Activated naive CD8-positive, alpha-beta T cell treated with anti-CD3 and anti-CD28 coated beads, Interleukin-2, amount 50 U/mL, for 24 hours (primary cell): ENCODE results near the gene CAB39.
"Not testable (repeated sequence)": the region's sequence is repeated elsewhere in the genome, so short reads cannot be mapped to it uniquely, and the experiment has no call there.

Source experiments
- ATAC-seq: fragments of 150-1000 bp; cut with Tn5 transposase; one replicate; pipeline ENCODE4 v1.10.0; 2021
- DNase-seq: peaks from one replicate; pipeline ENCODE4 v3.0.0; 2021
- H3K27ac Mint-ChIP-seq: one replicate; pipeline ENCODE4 v1.8.0; 2021; ENCODE audit warnings: mild to moderate bottlenecking, mixed read lengths
- H3K27me3 Mint-ChIP-seq: one replicate; pipeline ENCODE4 v1.8.0; 2021; ENCODE audit warnings: mixed read lengths
- H3K36me3 Mint-ChIP-seq: one replicate; pipeline ENCODE4 v1.8.0; 2021; ENCODE audit warnings: low read depth, mixed read lengths
- H3K4me1 Mint-ChIP-seq: one replicate; pipeline ENCODE4 v1.8.0; 2021; ENCODE audit warnings: mixed read lengths
- H3K4me3 Mint-ChIP-seq: one replicate; pipeline ENCODE4 v1.8.0; 2021; ENCODE audit warnings: mild to moderate bottlenecking, moderate library complexity, mixed read lengths
- H3K9me3 Mint-ChIP-seq: one replicate; pipeline ENCODE4 v1.8.0; 2021; ENCODE audit warnings: mixed read lengths

The CAB39 gene

GRCh38 chr2:230714136-230714480, 1.5 kb downstream of the CAB39 start:
- H3K4me3 Mint-ChIP-seq = peak overlapping the region; percentile 95
- ATAC-seq (peak; percentile 67), DNase-seq (peak; percentile 36)
- peaks cover 23% of the 10 kb centered on the region for H3K36me3 Mint-ChIP-seq
- no peaks in the 10 kb centered on the region for H3K27me3 Mint-ChIP-seq
- no peaks in the 10 kb centered on the region for H3K9me3 Mint-ChIP-seq
- peaks cover 56% of the 10 kb centered on the region for H3K4me1 Mint-ChIP-seq
- peak overlapping the region; percentile 90 for H3K27ac Mint-ChIP-seq

- Mint-ChIP-seq H3K4me3 (peak overlapping the region; percentile 95), H3K9me3 (no peaks in the 10 kb centered on the region), H3K4me1 (peaks cover 67% of the 10 kb centered on the region), H3K27me3 (no peaks in the 10 kb centered on the region), H3K27ac (peak overlapping the region; percentile 73), H3K36me3 (peaks cover 27% of the 10 kb centered on the region)
- ATAC-seq (no peak), DNase-seq (no peak)
Observed at GRCh38 chr2:230715201-230715600, 2.6 kb downstream of the CAB39 start.

- Mint-ChIP-seq H3K27me3 (no peaks in the 10 kb centered on the region), H3K9me3 (no peaks in the 10 kb centered on the region), H3K36me3 (peaks cover 36% of the 10 kb centered on the region), H3K27ac (no peak overlapping the region), H3K4me3 (no peak overlapping the region), H3K4me1 (peaks cover 76% of the 10 kb centered on the region)
- ATAC-seq = no peak
- no peak for DNase-seq
Observed at GRCh38 chr2:230716588-230716987, 3.9 kb downstream of the CAB39 start.

GRCh38 chr2:230717600-230717999, 5.0 kb downstream of the CAB39 start:
- H3K4me1 Mint-ChIP-seq = peaks cover 78% of the 10 kb centered on the region
- no peak for DNase-seq
- ATAC-seq = no peak
- peak overlapping the region; percentile 21 for H3K4me3 Mint-ChIP-seq
- H3K9me3 Mint-ChIP-seq = no peaks in the 10 kb centered on the region
- H3K36me3 Mint-ChIP-seq = peaks cover 44% of the 10 kb centered on the region
- no peak overlapping the region for H3K27ac Mint-ChIP-seq
- no peaks in the 10 kb centered on the region for H3K27me3 Mint-ChIP-seq

GRCh38 chr2:230719340-230719739, 6.7 kb downstream of the CAB39 start:
- no peak for DNase-seq
- ATAC-seq = no peak
- H3K27me3 Mint-ChIP-seq = no peaks in the 10 kb centered on the region
- no peak overlapping the region for H3K27ac Mint-ChIP-seq
- no peaks in the 10 kb centered on the region for H3K9me3 Mint-ChIP-seq
- H3K4me1 Mint-ChIP-seq = peaks cover 89% of the 10 kb centered on the region
- H3K36me3 Mint-ChIP-seq = peaks cover 45% of the 10 kb centered on the region
- H3K4me3 Mint-ChIP-seq = no peak overlapping the region

- Mint-ChIP-seq H3K27me3 (no peaks in the 10 kb centered on the region), H3K36me3 (peaks cover 46% of the 10 kb centered on the region), H3K4me3 (peak overlapping the region; percentile 49), H3K27ac (peak overlapping the region; percentile 70), H3K9me3 (no peaks in the 10 kb centered on the region), H3K4me1 (peaks cover 88% of the 10 kb centered on the region)
- ATAC-seq = no peak
- no peak for DNase-seq
Observed at GRCh38 chr2:230721712-230722111, 9.1 kb downstream of the CAB39 start.

GRCh38 chr2:230722207-230722885, 9.7 kb downstream of the CAB39 start:
- H3K4me3 Mint-ChIP-seq = peak overlapping the region; percentile 39
- ATAC-seq = no peak
- no peak for DNase-seq
- H3K4me1 Mint-ChIP-seq = peaks cover 83% of the 10 kb centered on the region
- no peaks in the 10 kb centered on the region for H3K27me3 Mint-ChIP-seq
- H3K27ac Mint-ChIP-seq = peak overlapping the region; percentile 70
- H3K36me3 Mint-ChIP-seq = peaks cover 44% of the 10 kb centered on the region
- H3K9me3 Mint-ChIP-seq = no peaks in the 10 kb centered on the region

- Mint-ChIP-seq H3K4me1 (peaks cover 73% of the 10 kb centered on the region), H3K36me3 (peaks cover 44% of the 10 kb centered on the region), H3K4me3 (peak overlapping the region; percentile 57), H3K27me3 (no peaks in the 10 kb centered on the region), H3K27ac (peak overlapping the region; percentile 84), H3K9me3 (no peaks in the 10 kb centered on the region)
- peak; percentile 21 for DNase-seq
- peak; percentile 95 for ATAC-seq
Observed at GRCh38 chr2:230723363-230723762, 10.7 kb downstream of the CAB39 start.

- not testable (repeated sequence) for H3K9me3 Mint-ChIP-seq, DNase-seq, ATAC-seq, H3K4me3 Mint-ChIP-seq, H3K27ac Mint-ChIP-seq, H3K27me3 Mint-ChIP-seq
- H3K4me1 Mint-ChIP-seq = peaks cover 70% of the 10 kb centered on the region
- peaks cover 42% of the 10 kb centered on the region for H3K36me3 Mint-ChIP-seq
Observed at GRCh38 chr2:230724957-230725356, 12.3 kb downstream of the CAB39 start.

- Mint-ChIP-seq H3K27me3 (no peaks in the 10 kb centered on the region), H3K27ac (no peak overlapping the region)
Observed at GRCh38 chr2:230731512-230731911, 18.9 kb downstream of the CAB39 start.

GRCh38 chr2:230732914-230733401, 20.3 kb downstream of the CAB39 start:
- no peak for ATAC-seq
- no peaks in the 10 kb centered on the region for H3K9me3 Mint-ChIP-seq

More at GRCh38 chr2:230731512-230731911, 18.9 kb downstream of the CAB39 start:
- H3K4me1 Mint-ChIP-seq = peaks cover 73% of the 10 kb centered on the region
- H3K9me3 Mint-ChIP-seq = no peaks in the 10 kb centered on the region
- ATAC-seq (no peak), DNase-seq (no peak)
- H3K4me3 Mint-ChIP-seq = no peak overlapping the region
- peaks cover 23% of the 10 kb centered on the region for H3K36me3 Mint-ChIP-seq

GRCh38 chr2:230734247-230735175, 21.9 kb downstream of the CAB39 start:
- Mint-ChIP-seq H3K4me1 (peaks cover 92% of the 10 kb centered on the region), H3K4me3 (no peak overlapping the region), H3K27ac (peak overlapping the region; percentile 55), H3K36me3 (peaks cover 19% of the 10 kb centered on the region), H3K27me3 (no peaks in the 10 kb centered on the region), H3K9me3 (no peaks in the 10 kb centered on the region)
- ATAC-seq (no peak), DNase-seq (no peak)

More at GRCh38 chr2:230732914-230733401, 20.3 kb downstream of the CAB39 start:
- H3K27me3 Mint-ChIP-seq = no peaks in the 10 kb centered on the region
- H3K4me3 Mint-ChIP-seq = no peak overlapping the region
- DNase-seq = no peak
- H3K27ac Mint-ChIP-seq = no peak overlapping the region
- H3K4me1 Mint-ChIP-seq = peaks cover 83% of the 10 kb centered on the region
- H3K36me3 Mint-ChIP-seq = peaks cover 19% of the 10 kb centered on the region

- no peak for DNase-seq
- peak overlapping the region; percentile 8 for H3K27ac Mint-ChIP-seq
- no peak overlapping the region for H3K4me3 Mint-ChIP-seq
- no peaks in the 10 kb centered on the region for H3K9me3 Mint-ChIP-seq
- H3K36me3 Mint-ChIP-seq = peaks cover 26% of the 10 kb centered on the region
- H3K27me3 Mint-ChIP-seq = no peaks in the 10 kb centered on the region
- H3K4me1 Mint-ChIP-seq = peaks cover 87% of the 10 kb centered on the region
- ATAC-seq = peak; percentile 42
Observed at GRCh38 chr2:230735884-230736283, 23.2 kb downstream of the CAB39 start.

GRCh38 chr2:230737300-230737699, 24.7 kb downstream of the CAB39 start:
- Mint-ChIP-seq H3K4me3 (no peak overlapping the region), H3K27ac (peak overlapping the region; percentile 17), H3K36me3 (peaks cover 25% of the 10 kb centered on the region), H3K27me3 (no peaks in the 10 kb centered on the region), H3K9me3 (no peaks in the 10 kb centered on the region), H3K4me1 (peaks cover 77% of the 10 kb centered on the region)
- ATAC-seq (no peak), DNase-seq (no peak)

GRCh38 chr2:230737791-230738226, 25.2 kb downstream of the CAB39 start:
- ATAC-seq (no peak), DNase-seq (no peak)
- no peak overlapping the region for H3K27ac Mint-ChIP-seq
- H3K9me3 Mint-ChIP-seq = no peaks in the 10 kb centered on the region
- H3K36me3 Mint-ChIP-seq = peaks cover 26% of the 10 kb centered on the region
- H3K4me1 Mint-ChIP-seq = peaks cover 73% of the 10 kb centered on the region
- H3K27me3 Mint-ChIP-seq = no peaks in the 10 kb centered on the region
- no peak overlapping the region for H3K4me3 Mint-ChIP-seq
